ENCODE data around the gene BBLN.

BBLN gene

DNA sequence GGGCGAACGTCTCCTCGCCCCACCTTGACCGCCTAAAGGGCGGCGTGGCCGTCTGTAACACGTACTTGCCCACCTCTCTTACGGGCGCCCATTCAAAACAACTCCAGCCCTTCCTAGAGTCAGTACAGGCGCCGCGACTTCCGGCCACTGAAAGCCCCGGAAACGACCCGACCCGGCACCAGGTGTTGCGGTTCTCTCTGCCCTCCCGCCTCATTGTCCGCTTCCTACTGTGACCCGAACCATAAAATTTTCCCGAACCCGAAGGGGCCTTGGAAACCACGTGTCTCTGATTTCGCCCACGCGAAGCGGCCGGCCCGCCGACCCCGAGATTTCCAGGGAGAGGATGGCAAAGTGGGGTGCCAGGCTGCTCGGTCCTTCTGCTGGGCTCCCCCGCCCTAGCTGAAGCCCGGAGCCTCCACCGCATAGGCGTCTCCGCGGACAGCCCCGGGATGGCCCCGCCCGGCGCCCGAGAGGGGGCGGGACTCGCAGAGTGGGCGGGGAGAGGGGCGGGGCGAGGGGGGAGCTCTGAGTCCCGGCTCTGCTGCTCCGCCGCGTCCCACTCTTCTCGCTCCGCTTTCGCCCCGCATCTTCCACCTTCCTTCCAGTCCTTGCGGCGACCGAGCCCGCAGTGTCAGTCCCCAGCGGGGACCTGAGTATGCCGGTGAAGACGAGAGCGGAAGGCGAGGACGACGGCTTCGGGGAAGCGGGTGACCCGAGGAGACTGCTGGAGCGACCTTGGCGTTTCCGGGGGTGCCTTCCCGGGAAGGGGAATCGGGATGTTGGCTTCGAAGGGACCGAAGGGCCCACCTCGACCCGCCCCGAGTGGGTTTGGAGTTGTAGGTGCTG is 31.9 kb upstream of the BBLN start:
- no peak for TF ChIP-seq CTCF (IDR thresholded peaks at IDR 0.05)

- TF ChIP-seq CTCF (IDR thresholded peaks at IDR 0.05): no peak
Measured at GRCh38 chr9:128128836-128129590, 31.1 kb upstream of the BBLN start.

- TF ChIP-seq CTCF (IDR thresholded peaks at IDR 0.05): peak; percentile 38; the same call in 1 of the 2 replicates
Measured at GRCh38 chr9:128129976-128130590, 30.0 kb upstream of the BBLN start.

DNA sequence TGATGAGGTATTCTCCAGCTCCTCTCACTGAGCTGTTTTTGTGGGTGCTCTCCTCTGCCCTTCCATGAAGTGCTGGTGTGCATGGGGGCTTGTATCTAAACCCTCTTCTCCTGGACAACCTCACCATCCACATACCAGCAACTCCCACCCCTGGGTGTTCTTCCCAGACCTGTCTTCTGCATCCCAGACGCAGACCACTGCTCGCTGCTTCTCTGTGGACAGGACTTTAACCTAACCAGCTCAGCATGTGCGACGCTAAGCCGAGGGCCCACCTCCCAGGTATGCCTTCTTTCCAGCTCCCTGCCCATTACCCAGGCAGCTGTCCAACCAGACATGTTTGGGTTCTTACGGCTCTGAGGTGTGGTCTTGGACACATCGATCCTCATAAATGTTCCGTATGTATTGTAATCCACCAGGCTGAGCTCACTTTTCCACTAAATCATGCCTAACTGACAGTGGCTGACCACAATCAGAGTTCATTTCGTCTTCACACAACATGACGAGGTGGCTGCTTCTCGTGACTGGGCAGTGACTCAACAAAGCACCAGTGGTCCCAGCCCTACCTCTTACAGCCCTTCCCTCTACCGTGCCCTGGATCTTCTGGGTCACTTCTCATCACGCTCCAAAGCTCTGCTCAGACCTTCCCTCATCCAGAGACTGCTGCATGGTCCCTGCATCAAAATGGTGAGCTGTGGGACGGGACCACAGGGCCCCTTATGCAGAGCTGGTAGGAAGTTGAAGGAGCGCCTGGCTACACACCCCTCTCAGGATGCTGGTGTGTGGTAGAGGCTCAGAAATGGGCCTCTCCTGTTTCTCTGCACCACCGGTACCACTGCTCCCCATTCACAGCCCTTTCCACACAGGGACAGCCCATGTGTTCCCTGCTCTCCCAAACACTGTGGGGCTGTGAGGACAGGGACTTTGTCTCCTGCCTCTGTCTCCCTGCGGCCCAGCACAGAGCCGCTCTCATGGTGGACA is 23.0 kb upstream of the BBLN start:
- TF ChIP-seq CTCF (IDR thresholded peaks at IDR 0.05): no peak

- TF ChIP-seq CTCF (IDR thresholded peaks at IDR 0.05): no peak
Measured at GRCh38 chr9:128138001-128138400, 22.1 kb upstream of the BBLN start.

DNA sequence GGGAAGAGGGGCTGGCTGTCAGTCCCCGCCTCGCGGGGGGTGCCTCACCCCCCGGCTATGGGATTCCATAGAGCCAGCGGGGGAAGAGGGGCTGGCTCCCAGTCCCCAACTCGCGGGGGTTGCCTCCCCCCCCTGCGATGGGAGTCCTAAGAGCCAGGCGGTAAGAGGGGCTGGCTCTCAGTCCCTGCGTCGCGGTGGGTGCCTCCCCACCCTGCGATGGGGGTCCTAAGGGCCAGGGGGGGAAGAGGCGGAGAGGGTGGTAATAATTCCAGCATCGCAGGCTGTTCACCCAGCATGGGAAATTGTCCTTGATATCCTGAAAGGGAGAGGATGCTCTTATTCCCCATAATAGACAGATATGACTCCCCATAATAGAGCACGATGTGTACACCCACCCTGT is 20.4 kb upstream of the BBLN start:
- no peak for TF ChIP-seq CTCF (IDR thresholded peaks at IDR 0.05)

DNA sequence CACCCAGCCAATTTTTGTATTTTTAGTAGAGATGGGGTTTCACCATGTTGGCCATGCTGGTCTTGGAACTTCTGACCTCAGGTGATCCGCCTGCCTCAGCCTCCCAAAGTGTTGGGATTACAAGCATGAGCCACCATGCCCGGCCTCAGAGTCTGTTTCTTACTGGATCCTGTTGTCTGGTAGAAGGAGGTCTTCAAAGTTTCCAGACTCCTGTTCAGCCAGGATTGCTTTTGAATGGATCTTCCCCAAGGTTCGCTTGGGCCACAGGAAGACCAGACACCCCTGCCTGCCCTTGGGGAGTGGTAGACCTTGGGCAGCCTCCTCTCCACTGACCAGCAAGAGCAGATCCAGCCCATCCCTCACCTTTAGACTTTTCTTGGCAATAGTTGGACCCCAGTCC is 18.5 kb upstream of the BBLN start:
- TF ChIP-seq CTCF (IDR thresholded peaks at IDR 0.05): no peak

All from LNCAP (cell line).